Activated T-helper 1 cell treated with anti-CD3 and anti-CD28 coated beads, Interleukin-2, amount 50 U/mL, for 16 hours (primary cell): ENCODE measurements around the gene ITGB8.
"Not testable (repeated sequence)": the region's sequence is repeated elsewhere in the genome, so short reads cannot be mapped to it uniquely, and the experiment has no call there.

Experiments used
- DNase-seq, 2 donors: peaks; one replicate each; pipeline ENCODE4 v3.0.0-alpha.2; 2020; ENCODE audit warnings: low read depth in 1 of 2, low spot score in 1 of 2

The ITGB8 gene

DNA sequence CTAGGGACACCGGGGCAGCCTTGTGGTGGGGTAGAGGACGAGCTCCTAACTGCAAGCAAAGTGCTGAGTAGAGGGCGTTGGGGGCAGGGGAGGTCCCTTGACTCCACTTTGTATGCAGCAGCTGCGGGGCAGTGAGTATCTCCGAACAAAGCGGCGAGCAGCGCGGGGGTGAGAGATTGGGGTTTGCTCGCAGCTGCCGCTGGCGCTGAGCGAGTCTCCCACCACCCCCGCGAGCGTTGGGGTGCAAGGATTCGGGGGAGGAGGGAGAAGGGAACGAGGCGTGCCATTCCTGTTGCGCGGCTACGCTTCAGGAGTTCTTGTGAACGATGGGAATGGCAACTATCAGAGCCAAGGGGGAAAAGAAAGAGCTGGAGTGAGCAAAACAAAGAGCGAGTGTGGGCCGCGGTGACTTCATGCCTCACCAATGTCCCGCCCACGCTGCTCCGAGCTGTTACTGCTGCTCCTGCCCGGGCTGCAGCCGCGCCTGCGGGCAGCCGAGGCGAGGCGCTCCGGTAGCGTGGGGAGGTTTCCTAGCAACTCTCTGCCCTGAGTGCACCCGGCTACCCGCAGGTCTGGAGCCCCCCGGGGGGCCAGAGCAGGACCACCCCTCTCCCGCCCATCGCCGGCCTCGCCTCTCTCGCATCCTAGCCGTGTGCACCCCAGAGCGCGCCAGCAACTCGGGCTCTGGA is at the start of gene ITGB8:
TSS of gene ITGB8 (plus strand) at position 662 of the 689 bp plus-strand sequence. CDS start 907 bp downstream, outside the sequence.
- DNase-seq: no peak

DNA sequence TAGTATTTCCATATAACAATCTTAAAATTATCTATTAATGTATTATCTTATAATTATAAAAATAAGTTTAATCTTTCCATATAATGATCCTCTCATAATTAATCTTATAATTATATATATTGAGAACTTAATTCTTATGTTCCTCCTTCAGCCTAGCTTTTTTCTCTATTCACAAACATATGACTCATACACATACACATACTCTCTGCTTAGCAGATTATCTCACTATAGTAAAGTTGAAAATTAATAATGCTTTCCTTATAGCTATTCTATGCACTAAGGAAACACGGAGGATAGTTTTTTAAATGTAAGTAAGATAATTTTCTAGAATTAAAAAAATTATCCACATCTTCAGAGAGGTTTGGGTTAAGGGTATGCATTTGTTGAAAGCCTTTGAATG is 47.7 kb upstream of the ITGB8 start:
- DNase-seq: no peak

DNA sequence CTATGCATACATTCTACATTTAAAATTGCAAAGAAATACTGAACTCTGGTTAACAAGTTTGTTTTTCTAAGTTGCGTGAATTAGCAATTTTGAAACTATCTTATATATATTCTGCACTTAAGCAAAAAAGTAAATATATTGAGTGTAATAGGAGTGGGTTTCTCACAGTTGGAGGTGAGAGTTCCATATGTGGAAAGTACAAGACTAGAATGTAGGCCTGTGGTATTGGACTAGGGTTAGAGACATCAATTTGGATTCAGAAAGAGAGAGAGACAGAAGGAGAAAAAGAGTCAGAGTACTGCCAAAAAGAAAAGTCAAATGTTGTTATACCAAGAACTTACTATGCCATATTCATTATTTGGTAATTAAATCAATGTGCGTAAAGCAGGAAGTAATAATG is 47.3 kb upstream of the ITGB8 start:
- DNase-seq: no peak

GRCh38 chr7:20284003-20284770 is 46.5 kb upstream of the ITGB8 start:
- no peak for DNase-seq

GRCh38 chr7:20284771-20285143 is 45.9 kb upstream of the ITGB8 start:
- no peak for DNase-seq

DNA sequence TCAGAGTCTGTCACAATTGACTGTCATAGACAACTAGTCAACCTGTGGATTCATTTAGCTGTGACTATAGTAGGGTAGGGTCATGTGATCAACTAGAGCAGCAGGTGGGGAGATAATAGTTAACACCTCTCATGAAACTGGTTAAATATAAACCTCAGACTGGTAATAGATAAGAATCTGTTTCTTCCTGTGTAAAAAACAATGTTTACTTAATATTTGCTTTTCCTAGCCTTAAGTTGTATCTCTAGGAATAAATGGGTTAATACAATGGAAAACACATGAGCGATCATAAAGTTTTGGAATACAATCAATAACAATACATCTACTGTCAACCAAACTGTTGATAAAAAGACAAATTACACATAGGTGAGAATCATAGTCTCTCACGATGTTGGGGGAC is 43.4 kb upstream of the ITGB8 start:
- DNase-seq: no peak

GRCh38 chr7:20288036-20288435 is 42.7 kb upstream of the ITGB8 start:
- DNase-seq: no peak

GRCh38 chr7:20290505-20291111 is 40.1 kb upstream of the ITGB8 start:
- no peak for DNase-seq

GRCh38 chr7:20293336-20293735 is 37.4 kb upstream of the ITGB8 start:
- DNase-seq: no peak

- DNase-seq: no peak
Observed at GRCh38 chr7:20296444-20296843, 34.3 kb upstream of the ITGB8 start.

DNA sequence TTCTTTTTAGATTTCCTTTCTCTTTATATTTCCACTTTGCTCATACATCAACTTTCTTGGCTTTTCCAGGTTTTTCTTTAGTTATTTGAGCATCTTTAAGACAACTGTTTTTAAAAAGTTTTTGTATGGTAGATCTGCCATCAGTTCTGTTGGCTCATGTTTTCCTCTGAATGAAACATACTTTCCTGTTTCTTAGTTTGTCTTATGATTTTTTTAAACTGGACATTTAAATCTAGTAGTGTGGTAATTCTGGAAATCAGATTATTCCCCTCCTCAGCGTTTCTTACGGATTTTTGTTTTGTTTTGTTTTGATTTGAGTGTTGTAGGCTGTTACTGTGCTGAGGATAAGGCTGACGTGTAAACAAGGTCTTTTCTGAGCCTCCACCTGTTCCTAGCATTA is 33.8 kb upstream of the ITGB8 start:
- DNase-seq: no peak

- DNase-seq: no peak
Observed at GRCh38 chr7:20298486-20298901, 32.2 kb upstream of the ITGB8 start.

- no peak for DNase-seq
Observed at GRCh38 chr7:20299145-20299544, 31.6 kb upstream of the ITGB8 start.

DNA sequence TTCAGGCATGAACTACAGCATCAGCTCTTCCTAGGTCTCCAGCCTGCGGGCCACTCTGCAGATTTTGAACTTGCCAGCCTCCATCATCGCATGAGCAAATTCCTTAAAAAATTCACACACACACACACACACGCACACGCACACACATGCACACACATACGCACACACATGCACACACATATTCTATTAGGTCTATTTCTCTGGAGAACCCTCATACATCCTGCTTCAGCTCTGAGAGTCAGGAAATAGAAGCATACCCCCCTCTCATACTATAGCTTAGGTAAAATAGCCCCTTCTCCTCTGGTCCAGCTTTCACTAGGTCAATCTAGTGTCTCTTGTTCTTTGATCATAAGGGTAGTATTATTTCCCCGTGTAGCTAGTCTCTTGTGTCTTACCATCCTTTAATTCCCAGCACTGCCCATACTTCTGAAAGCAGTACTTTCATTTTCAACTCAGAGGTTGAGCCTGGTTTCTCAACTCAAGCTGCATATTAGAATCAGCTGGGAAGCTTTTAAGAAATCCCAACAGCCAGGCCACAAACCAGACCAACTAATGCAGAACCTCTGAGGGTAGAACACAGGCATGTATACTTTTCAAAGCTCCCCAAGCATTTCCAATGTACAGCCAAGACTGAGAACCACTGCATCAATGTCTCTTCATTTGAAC is 30.9 kb upstream of the ITGB8 start:
- no peak for DNase-seq

- DNase-seq: no peak
Observed at GRCh38 chr7:20301311-20301939, 29.3 kb upstream of the ITGB8 start.

GRCh38 chr7:20302300-20302699 is 28.4 kb upstream of the ITGB8 start:
- DNase-seq: not testable (repeated sequence)

DNA sequence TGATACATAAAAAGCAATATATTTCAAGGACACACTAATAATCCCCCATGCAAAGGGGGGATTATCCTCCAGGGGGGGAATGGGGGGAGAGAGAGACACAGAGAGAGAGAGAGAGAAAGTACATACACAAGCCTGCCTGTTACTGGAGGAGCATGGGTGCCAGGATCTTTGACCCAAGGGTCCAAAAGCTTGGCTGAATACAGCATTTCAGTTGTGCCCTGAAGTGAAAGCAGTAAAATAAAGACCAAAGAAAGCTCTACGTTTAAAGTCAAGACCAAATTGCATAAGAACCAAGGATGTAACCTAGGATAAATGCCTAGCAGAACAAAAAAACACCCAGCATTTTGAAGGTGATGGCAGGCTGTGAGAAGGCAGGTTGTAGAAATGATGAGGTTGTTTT is 27.8 kb upstream of the ITGB8 start:
- DNase-seq: no peak

DNA sequence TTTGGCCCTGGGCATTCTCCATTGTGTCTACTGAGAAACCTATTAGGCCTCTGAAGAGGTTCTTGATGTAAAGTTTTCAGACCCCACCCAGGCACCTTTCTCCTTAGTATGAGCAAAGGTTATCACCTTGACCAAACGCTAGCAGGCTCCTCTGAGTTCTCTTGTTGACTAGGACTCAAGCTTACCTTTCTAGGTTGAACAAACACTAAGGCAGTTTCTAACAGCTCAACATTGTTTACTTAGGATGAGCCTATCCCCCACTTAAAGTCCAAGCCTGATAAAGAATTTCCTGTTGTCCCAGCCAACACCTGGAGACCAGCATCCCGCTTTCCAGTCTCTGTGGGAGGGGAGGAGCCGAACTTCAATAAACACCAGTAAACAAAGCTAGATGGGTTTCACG is 26.3 kb upstream of the ITGB8 start:
- DNase-seq: no peak

DNA sequence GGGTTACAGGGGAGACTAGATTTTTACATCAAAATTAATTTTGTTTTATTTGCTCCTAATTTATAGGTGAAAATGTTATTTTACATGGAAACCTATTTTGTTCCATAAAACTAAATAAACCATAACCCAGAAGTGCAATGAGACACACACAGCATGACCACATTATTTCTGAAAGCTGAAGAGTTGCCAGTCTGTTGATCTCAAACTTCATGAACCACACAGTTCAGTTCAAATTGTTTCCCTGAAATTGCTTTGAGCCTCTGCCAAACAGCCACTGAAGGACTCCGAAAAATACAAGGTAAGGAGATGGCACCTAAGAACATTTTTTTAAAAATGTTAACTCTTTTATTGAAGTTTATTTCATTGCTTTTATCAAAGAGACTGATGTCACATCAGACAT is 25.0 kb upstream of the ITGB8 start:
- DNase-seq: no peak

DNA sequence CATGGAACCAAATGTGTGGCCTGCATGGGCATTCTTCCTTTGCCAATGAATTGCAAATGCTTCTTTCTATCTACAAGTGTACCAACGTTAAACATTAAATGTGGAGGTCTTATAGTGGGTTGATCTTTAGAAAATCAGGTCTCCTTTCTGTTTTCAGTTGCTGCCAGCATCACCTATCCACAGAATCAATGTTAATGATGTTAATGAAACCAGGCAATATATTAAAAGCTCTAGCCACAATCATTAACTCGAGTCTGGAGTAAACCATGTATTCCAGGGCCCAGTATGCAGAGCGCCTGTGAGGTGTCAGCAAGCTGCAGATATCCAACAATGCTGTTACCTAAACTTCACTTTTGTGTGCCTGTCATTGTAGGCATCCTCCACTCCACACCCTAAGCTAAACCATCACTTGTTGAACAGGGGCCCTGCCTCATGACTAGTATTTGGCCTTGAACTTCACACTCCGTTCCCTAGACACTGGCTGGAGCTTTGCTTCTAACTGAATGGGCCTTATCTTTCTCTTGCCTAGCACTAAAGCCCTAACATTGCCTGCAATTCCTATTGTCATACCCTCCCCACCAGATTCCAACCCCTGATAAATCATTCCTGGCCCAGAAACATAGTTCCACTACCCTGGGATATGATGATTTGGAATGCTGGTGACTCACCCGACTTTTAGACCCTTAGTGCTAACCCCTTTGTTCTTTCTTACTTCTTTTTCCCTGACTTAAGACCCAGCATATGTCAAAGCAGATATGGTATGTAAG is 24.3 kb upstream of the ITGB8 start:
- DNase-seq: no peak

GRCh38 chr7:20307119-20307518 is 23.6 kb upstream of the ITGB8 start:
- DNase-seq: no peak
